Mucosa of stomach (tissue), 1 donor: ENCODE measurements around the gene PPP1R2C.

ENCODE experiments used
- H3K27me3 ChIP-seq: one replicate; pipeline ENCODE4 v1.7.0; 2013; ENCODE audit warnings: mild to moderate bottlenecking, low read length; ENCODE audit not compliant: control insufficient read depth, insufficient read depth
- H3K36me3 ChIP-seq: one replicate; pipeline ENCODE4 v1.7.0; 2013; ENCODE audit warnings: low read length; ENCODE audit not compliant: control insufficient read depth, insufficient read depth
- H3K4me1 ChIP-seq: one replicate; pipeline ENCODE4 v1.7.0; 2013; ENCODE audit warnings: mild to moderate bottlenecking, low read length; ENCODE audit not compliant: control insufficient read depth, insufficient read depth
- H3K4me3 ChIP-seq: one replicate; pipeline ENCODE4 v1.7.0; 2013; ENCODE audit warnings: low read length
- H3K9ac ChIP-seq: one replicate; pipeline ENCODE4 v1.7.0; 2013; ENCODE audit warnings: mild to moderate bottlenecking, low read length, moderate library complexity
- H3K9me3 ChIP-seq: one replicate; pipeline ENCODE4 v1.7.0; 2013; ENCODE audit warnings: mild to moderate bottlenecking, low read length, moderate library complexity; ENCODE audit not compliant: control insufficient read depth
- donor health status: Pancreatic carcinoma.

The PPP1R2C gene

GRCh38 chrX:42778096-42778495 is at the start of gene PPP1R2C:
Gene PPP1R2C (minus strand): TSS chrX:42778163. CDS start chrX:42778079, 84 bp downstream.
- H3K4me3 ChIP-seq, result no peak within 1 kb of the TSS
- no peak within 1 kb of the TSS for H3K9ac ChIP-seq
- no peaks in the 10 kb centered on the region for H3K36me3 ChIP-seq
- H3K9me3 ChIP-seq, result no peaks in the 10 kb centered on the region
- H3K27me3 ChIP-seq, result no peaks in the 10 kb centered on the region
- no peaks in the 10 kb centered on the region for H3K4me1 ChIP-seq

GRCh38 chrX:42825201-42825600 is 47.2 kb upstream of the PPP1R2C start:
- no peaks in the 10 kb centered on the region for H3K4me1 ChIP-seq
- no peaks in the 10 kb centered on the region for H3K27me3 ChIP-seq
- H3K4me3 ChIP-seq, result no peak overlapping the region
- H3K9ac ChIP-seq, result no peak overlapping the region
- no peaks in the 10 kb centered on the region for H3K9me3 ChIP-seq
- no peaks in the 10 kb centered on the region for H3K36me3 ChIP-seq

DNA sequence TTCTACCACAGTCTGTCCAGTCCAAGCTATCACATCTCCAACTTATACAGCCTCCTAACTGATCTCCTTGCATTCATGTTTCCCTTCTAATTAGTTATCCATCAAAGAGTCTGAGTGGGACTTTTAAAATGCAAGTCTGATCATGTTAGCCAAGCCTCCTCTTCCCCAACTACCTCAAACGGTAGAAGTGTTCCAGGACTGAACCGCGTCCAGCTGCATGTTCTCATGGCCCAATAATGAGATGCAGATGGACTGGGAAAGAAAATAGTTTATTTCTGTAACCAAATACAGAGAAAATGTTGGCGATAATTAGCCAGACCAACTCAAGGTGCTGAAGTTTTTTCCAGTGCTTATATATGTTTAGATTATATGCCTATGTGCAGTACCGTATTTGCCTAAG is 46.6 kb upstream of the PPP1R2C start:
- Histone ChIP-seq H3K9me3 (no peaks in the 10 kb centered on the region), H3K9ac (no peak overlapping the region)

GRCh38 chrX:42823443-42823842 is 45.5 kb upstream of the PPP1R2C start:
- H3K9me3 ChIP-seq, result no peaks in the 10 kb centered on the region
- H3K36me3 ChIP-seq, result no peaks in the 10 kb centered on the region
- no peaks in the 10 kb centered on the region for H3K27me3 ChIP-seq
- H3K9ac ChIP-seq, result no peak overlapping the region
- no peak overlapping the region for H3K4me3 ChIP-seq
- H3K4me1 ChIP-seq, result no peaks in the 10 kb centered on the region

More for the DNA sequence above, 46.6 kb upstream of the PPP1R2C start:
- Histone ChIP-seq H3K27me3 (no peaks in the 10 kb centered on the region), H3K4me3 (no peak overlapping the region), H3K4me1 (no peaks in the 10 kb centered on the region), H3K36me3 (no peaks in the 10 kb centered on the region)

DNA sequence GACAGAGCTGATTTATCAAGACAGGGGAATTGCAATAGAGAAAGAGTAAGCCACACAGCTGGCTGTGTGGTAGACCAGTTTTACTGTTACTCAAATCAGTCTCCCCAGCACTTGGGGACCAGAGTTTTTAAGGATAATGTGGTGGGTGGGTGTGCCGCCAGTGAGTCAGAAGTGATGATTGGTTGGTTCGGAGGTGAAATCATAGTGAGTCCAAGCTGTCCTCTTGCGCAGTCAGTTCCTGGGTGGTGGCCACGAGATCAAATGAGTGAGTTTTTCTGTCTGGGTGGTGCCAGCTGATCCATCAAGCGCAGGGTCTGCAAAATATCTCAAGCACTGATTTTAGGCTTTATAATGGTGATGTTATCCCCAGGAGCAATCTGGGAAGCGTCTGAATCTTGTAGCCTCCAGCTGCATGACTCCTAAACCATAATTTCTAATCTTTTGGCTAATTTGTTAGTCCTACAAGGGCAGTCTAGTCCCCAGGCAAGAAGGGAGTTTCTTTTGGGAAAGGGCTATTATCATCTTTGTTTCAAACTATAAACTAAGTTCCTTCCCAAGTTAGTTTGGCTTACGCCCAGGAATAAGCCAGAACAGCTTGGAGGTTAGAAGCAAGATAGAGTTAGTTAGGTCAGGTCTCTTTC is 44.0 kb upstream of the PPP1R2C start:
- no peaks in the 10 kb centered on the region for H3K4me1 ChIP-seq

GRCh38 chrX:42818151-42818921 is 40.4 kb upstream of the PPP1R2C start:
- Histone ChIP-seq H3K36me3 (no peaks in the 10 kb centered on the region), H3K4me1 (no peaks in the 10 kb centered on the region), H3K9me3 (no peaks in the 10 kb centered on the region), H3K9ac (no peak overlapping the region), H3K4me3 (no peak overlapping the region), H3K27me3 (no peaks in the 10 kb centered on the region)

More for the DNA sequence above, 44.0 kb upstream of the PPP1R2C start:
- H3K36me3 ChIP-seq, result no peaks in the 10 kb centered on the region
- no peaks in the 10 kb centered on the region for H3K27me3 ChIP-seq
- H3K9ac ChIP-seq, result no peak overlapping the region
- no peaks in the 10 kb centered on the region for H3K9me3 ChIP-seq
- H3K4me3 ChIP-seq, result no peak overlapping the region

- peaks cover 5% of the 10 kb centered on the region for H3K4me1 ChIP-seq
- no peak overlapping the region for H3K4me3 ChIP-seq
Observed at GRCh38 chrX:42809569-42809968, 31.6 kb upstream of the PPP1R2C start.

GRCh38 chrX:42807393-42807792 is 29.4 kb upstream of the PPP1R2C start:
- Histone ChIP-seq H3K36me3 (no peaks in the 10 kb centered on the region), H3K4me1 (peaks cover 5% of the 10 kb centered on the region), H3K9ac (no peak overlapping the region), H3K4me3 (no peak overlapping the region), H3K27me3 (no peaks in the 10 kb centered on the region), H3K9me3 (no peaks in the 10 kb centered on the region)

More at GRCh38 chrX:42809569-42809968, 31.6 kb upstream of the PPP1R2C start:
- Histone ChIP-seq H3K36me3 (no peaks in the 10 kb centered on the region), H3K27me3 (no peaks in the 10 kb centered on the region), H3K9ac (no peak overlapping the region), H3K9me3 (no peaks in the 10 kb centered on the region)

GRCh38 chrX:42804524-42804923 is 26.6 kb upstream of the PPP1R2C start:
- peaks cover 5% of the 10 kb centered on the region for H3K4me1 ChIP-seq
- H3K27me3 ChIP-seq, result no peaks in the 10 kb centered on the region
- H3K9me3 ChIP-seq, result no peaks in the 10 kb centered on the region
- no peak overlapping the region for H3K9ac ChIP-seq
- H3K36me3 ChIP-seq, result no peaks in the 10 kb centered on the region
- no peak overlapping the region for H3K4me3 ChIP-seq

GRCh38 chrX:42803320-42803719 is 25.4 kb upstream of the PPP1R2C start:
- Histone ChIP-seq H3K4me1 (peaks cover 5% of the 10 kb centered on the region), H3K27me3 (no peaks in the 10 kb centered on the region), H3K9me3 (no peaks in the 10 kb centered on the region), H3K9ac (no peak overlapping the region), H3K4me3 (no peak overlapping the region), H3K36me3 (no peaks in the 10 kb centered on the region)

- no peaks in the 10 kb centered on the region for H3K27me3 ChIP-seq
- H3K4me1 ChIP-seq, result no peaks in the 10 kb centered on the region
- H3K9ac ChIP-seq, result no peak overlapping the region
- H3K9me3 ChIP-seq, result no peaks in the 10 kb centered on the region
- H3K36me3 ChIP-seq, result no peaks in the 10 kb centered on the region
- H3K4me3 ChIP-seq, result no peak overlapping the region
Observed at GRCh38 chrX:42797651-42798269, 19.8 kb upstream of the PPP1R2C start.

DNA sequence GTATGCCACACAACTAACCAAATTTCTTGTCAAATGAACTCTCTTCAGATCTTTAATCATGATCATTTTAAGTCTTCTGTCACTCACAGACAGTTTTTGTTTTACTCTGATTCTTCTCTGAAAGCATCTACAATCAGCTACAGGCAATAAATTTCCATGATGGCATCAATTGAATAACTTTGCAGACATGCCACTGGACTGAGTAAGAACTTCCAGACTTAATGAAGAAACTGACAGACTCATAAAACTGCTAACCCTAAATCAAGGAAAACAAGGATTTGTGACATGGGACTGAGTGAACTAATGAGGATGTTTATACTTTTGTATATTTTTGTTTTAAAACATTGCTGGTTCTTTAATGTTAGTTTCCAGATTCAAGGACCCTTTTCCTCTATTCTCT is 5.5 kb upstream of the PPP1R2C start:
- Histone ChIP-seq H3K4me3 (no peak overlapping the region), H3K9ac (no peak overlapping the region), H3K27me3 (no peaks in the 10 kb centered on the region), H3K9me3 (no peaks in the 10 kb centered on the region), H3K36me3 (no peaks in the 10 kb centered on the region), H3K4me1 (no peaks in the 10 kb centered on the region)
